T-helper 17 cell (primary cell): ENCODE data around the gene TRIO. TPM values are rescaled to one million over a fixed set of nuclear protein-coding genes. Genes with fewer than 3 reads are reported as not detected.

Experiments
- ATAC-seq: fragments of 150-1000 bp; cut with Tn5 transposase; 2 replicates; pipeline ENCODE4 v1.10.0; 2021; ENCODE audit warnings: mild to moderate bottlenecking, moderate library complexity
- DNase-seq, 3 donors: peaks; one replicate each; pipeline versions ENCODE4 v3.0.0 to v3.0.0-alpha.2; 2020 to 2021
- H3K9me3 ChIP-seq: one replicate; pipeline ENCODE4 v1.7.0; 2013; ENCODE audit warnings: low read length, mild to moderate bottlenecking; ENCODE audit not compliant: control insufficient read depth, poor library complexity, severe bottlenecking
- H3K27ac Mint-ChIP-seq: one replicate; pipeline ENCODE4 v1.8.0; 2022; ENCODE audit warnings: mild to moderate bottlenecking, moderate library complexity, mixed read lengths
- H3K27me3 Mint-ChIP-seq: one replicate; pipeline ENCODE4 v1.8.0; 2022; ENCODE audit warnings: mixed read lengths
- H3K36me3 Mint-ChIP-seq: one replicate; pipeline ENCODE4 v1.8.0; 2022; ENCODE audit warnings: low read depth, mixed read lengths
- H3K4me1 Mint-ChIP-seq: one replicate; pipeline ENCODE4 v1.8.0; 2022; ENCODE audit warnings: mild to moderate bottlenecking, mixed read lengths
- H3K4me3 Mint-ChIP-seq: one replicate; pipeline ENCODE4 v1.8.0; 2022; ENCODE audit warnings: mild to moderate bottlenecking, moderate library complexity, mixed read lengths
- total RNA-seq, 4 donors: library from RNA in 2 of 4; stranded (reverse) in 2 of 4; gene quantifications; one replicate each; pipeline ENCODE4 v1.2.3 and lab custom pipeline; 2022 to 2026

Gene TRIO
- total RNA-seq, 2 donors from 2014 or later: 19.3 to 19.5 TPM

DNA sequence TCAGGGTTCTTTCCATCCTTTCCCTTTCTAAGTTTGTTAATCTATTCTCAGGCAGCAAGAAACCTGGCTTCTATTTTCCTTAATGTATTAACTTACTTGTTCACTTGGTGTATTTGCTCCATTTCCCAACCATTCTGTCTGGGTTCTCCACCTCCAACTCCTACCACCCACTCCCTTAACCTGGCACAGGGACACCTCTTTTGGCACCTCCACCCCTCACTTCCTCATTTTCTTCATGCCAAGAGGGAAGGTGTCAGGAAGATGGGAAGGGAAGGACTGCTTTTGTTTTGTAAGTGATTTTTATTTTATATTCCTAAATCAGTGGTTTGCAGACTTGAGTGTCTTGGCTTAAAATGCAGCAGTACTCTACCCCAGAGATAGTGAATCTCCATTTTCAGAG lies 166.1 kb downstream of the TRIO start:
- Mint-ChIP-seq H3K36me3 (peaks cover 2% of the 10 kb centered on the region), H3K27me3 (no peaks in the 10 kb centered on the region), H3K27ac (no peak overlapping the region), H3K4me3 (no peak overlapping the region), H3K4me1 (no peaks in the 10 kb centered on the region)
- ATAC-seq (no peak), DNase-seq (no peak)
- no peaks in the 10 kb centered on the region for H3K9me3 ChIP-seq

DNA sequence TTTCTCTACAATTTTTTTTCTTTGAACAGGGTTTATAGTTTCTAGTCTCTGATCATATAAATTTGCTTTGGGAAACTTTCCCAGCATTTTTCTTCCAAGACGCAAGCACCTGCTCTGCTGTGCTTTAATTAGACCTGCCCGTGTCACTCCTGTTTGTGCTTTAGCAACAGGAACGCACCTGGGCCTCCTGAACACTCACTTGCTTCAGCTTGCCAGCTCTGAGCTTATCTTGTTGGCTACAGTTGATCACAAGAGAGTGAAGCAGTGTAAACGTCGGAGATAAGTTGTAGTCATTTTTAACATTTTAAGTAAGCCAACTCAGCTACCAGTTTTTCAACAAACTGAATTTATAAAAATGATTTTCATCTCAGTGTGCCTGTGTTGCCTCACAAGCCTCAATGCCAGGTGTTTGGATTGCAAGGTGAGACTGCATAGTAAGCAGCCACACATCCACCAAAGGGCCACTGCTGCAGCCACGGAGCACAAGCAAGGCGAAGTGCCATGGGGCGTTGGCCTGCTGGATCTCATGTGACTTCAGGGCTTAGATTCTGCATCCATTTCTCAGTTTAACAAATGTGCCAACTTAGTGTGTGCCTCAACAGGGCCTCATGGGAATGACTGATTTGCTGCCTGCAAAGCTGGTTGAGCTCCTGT lies 166.9 kb downstream of the TRIO start:
- no peaks in the 10 kb centered on the region for H3K9me3 ChIP-seq
- H3K36me3 Mint-ChIP-seq: peaks cover 2% of the 10 kb centered on the region
- no peak overlapping the region for H3K4me3 Mint-ChIP-seq
- no peaks in the 10 kb centered on the region for H3K4me1 Mint-ChIP-seq
- H3K27ac Mint-ChIP-seq: no peak overlapping the region
- DNase-seq (no peak), ATAC-seq (no peak)
- no peaks in the 10 kb centered on the region for H3K27me3 Mint-ChIP-seq

DNA sequence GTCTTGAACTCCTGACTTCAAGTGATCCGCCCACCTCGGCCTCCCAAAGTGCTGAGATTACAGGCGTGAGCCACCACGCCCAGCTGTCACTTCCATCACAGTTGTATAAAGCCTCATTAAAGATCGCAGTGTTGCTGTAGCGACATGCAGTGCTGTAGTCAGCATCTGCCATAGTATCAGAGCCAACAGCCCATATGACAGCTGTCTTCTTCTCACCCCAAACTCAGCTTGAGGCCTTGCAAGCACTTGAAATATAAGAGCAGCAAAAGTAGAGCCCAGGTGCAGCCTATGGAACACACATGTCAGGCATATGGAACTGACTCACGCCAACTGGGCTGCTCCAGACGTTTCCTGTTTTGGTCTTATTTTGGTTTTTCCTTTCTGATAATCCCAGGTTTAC lies 167.8 kb downstream of the TRIO start:
- Mint-ChIP-seq H3K27me3 (no peaks in the 10 kb centered on the region), H3K4me3 (no peak overlapping the region), H3K4me1 (no peaks in the 10 kb centered on the region), H3K36me3 (peaks cover 2% of the 10 kb centered on the region), H3K27ac (no peak overlapping the region)
- ATAC-seq (no peak), DNase-seq (no peak)
- no peaks in the 10 kb centered on the region for H3K9me3 ChIP-seq

DNA sequence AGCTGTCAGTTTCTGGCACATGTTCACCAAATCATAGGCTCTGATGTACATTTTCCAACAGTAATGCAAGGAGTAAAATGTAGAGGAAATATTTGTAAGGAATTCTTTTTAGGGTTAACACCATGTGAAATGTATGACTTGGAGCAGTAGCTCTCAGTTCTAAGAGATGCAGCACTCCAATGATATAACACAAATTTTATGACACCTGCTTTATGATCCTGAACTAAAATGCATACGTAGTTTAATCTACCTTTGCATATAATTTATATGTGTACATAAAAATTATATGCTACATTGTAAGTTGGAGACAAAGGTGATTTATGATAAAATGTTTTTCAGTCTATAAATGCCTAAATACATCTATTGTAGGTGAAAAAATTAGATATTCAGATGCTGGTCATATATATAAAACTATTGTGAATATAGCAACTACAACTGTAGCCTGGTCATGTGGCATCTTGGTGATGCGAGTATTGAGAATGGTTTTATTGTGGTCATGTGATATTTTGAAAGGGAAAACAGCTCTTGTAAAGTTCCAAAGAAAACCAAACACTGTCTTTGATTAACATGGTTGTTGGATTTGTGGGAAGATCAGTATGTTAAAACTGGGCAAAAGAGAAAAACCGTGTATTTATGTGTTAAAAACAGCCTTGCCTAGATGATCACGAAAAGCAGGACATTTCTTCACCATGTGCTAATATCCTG lies 171.0 kb downstream of the TRIO start:
- peaks cover 7% of the 10 kb centered on the region for H3K27me3 Mint-ChIP-seq
- no peak for ATAC-seq
- DNase-seq: no peak
- H3K4me1 Mint-ChIP-seq: no peaks in the 10 kb centered on the region
- H3K4me3 Mint-ChIP-seq: no peak overlapping the region
- peaks cover 2% of the 10 kb centered on the region for H3K36me3 Mint-ChIP-seq
- H3K27ac Mint-ChIP-seq: no peak overlapping the region
- no peaks in the 10 kb centered on the region for H3K9me3 ChIP-seq

DNA sequence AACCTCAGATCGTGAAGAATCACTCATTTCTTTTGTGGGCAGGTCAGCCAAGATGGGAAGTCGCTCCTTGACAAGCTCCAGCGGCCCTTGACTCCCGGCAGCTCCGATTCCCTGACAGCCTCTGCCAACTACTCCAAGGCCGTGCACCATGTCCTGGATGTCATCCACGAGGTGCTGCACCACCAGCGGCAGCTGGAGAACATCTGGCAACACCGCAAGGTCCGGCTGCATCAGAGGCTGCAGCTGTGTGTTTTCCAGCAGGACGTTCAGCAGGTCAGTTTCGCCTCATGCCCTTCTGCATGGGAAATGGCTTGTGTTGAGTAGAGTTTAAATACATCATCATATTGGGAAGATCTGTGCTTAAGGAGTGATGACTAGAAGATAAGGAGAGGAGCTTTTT lies 173.3 kb downstream of the TRIO start:
- no peak for DNase-seq
- Mint-ChIP-seq H3K4me1 (no peaks in the 10 kb centered on the region), H3K36me3 (peaks cover 4% of the 10 kb centered on the region), H3K4me3 (no peak overlapping the region), H3K27ac (no peak overlapping the region), H3K27me3 (peaks cover 7% of the 10 kb centered on the region)
- no peaks in the 10 kb centered on the region for H3K9me3 ChIP-seq
- ATAC-seq: no peak

DNA sequence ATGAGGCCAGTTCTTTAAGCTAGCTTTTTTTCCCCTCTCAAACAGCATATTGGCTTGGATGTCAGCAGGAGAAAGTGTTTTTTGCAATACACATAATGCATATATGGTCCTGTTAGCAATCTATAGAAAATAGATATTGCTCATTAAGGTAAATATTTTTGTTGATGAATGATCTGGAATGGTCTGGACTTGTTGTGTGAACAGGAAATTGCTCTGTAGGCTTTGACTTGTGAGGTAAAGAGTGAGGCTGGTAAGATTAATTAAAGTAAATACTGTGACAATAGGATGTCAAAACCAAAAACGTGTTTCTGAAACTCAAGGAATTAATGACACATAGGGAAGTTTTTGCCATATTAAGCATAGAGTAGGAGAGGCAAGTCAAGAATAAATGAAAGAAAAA lies 176.0 kb downstream of the TRIO start:
- no peak overlapping the region for H3K4me3 Mint-ChIP-seq
- no peaks in the 10 kb centered on the region for H3K9me3 ChIP-seq
- H3K27ac Mint-ChIP-seq: no peak overlapping the region
- H3K27me3 Mint-ChIP-seq: peaks cover 16% of the 10 kb centered on the region
- H3K36me3 Mint-ChIP-seq: peaks cover 4% of the 10 kb centered on the region
- H3K4me1 Mint-ChIP-seq: no peaks in the 10 kb centered on the region
- ATAC-seq (no peak), DNase-seq (no peak)

DNA sequence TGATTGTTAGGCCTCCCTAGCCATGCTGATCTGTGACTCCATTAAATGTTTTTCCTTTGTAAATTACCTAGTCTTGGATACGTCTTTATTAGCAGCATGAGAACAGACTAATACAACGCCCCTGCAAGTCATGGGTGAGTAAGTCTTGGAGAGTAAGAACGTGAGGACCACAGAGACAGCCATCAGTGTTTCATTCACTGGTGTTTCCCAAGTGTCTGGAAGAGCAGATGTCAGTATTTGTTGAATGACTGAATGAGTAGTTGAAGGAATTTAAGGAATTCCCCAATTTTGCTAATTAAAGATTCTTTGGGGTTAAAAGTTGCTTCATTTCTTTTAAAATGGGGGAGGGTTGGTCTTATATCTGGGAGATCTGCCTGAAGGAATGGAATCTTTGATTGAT lies 178.8 kb downstream of the TRIO start:
- no peaks in the 10 kb centered on the region for H3K9me3 ChIP-seq
- DNase-seq (no peak), ATAC-seq (no peak)
- peaks cover 20% of the 10 kb centered on the region for H3K27me3 Mint-ChIP-seq
- no peak overlapping the region for H3K4me3 Mint-ChIP-seq
- H3K4me1 Mint-ChIP-seq: no peaks in the 10 kb centered on the region
- no peak overlapping the region for H3K27ac Mint-ChIP-seq
- H3K36me3 Mint-ChIP-seq: peaks cover 7% of the 10 kb centered on the region

DNA sequence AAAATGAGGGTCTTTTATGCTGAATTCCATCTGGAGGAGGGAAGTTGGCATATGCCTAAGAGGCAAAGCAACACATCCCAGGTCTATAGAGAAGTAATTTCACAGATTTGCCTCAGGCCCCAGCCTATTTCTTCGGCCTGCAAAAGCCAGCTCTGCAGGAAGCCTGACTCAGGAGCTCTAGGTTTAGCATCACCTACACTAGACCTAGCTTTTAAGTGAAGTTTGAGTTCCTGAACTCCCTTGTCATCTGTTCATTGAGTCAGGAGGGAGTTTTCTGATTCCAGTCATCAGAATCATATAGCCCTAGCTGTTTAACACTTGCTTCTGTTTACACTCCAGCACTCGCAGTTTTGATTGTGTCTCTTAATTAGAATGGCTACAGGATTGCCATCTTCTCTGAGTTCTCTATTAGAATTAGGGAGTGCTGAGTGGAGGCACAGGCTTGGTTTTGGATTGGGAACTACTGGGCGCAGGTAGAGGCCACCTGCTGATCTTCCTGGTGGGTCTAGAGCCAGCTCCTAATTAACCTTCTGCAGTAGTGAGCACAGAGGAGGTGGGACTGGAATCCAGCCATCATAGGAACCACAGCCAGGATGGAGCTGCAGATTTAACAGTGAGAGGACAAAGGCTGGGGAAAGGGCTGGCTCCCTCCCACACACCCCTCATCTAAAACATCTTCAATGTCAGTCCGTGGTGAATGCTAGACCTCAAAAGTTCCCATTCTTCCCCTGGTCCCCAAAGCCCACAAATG lies 179.5 kb downstream of the TRIO start:
- DNase-seq (no peak), ATAC-seq (no peak)
- H3K36me3 Mint-ChIP-seq: peaks cover 7% of the 10 kb centered on the region
- H3K4me3 Mint-ChIP-seq: no peak overlapping the region
- peaks cover 20% of the 10 kb centered on the region for H3K27me3 Mint-ChIP-seq
- no peaks in the 10 kb centered on the region for H3K9me3 ChIP-seq
- no peak overlapping the region for H3K27ac Mint-ChIP-seq
- H3K4me1 Mint-ChIP-seq: no peaks in the 10 kb centered on the region

DNA sequence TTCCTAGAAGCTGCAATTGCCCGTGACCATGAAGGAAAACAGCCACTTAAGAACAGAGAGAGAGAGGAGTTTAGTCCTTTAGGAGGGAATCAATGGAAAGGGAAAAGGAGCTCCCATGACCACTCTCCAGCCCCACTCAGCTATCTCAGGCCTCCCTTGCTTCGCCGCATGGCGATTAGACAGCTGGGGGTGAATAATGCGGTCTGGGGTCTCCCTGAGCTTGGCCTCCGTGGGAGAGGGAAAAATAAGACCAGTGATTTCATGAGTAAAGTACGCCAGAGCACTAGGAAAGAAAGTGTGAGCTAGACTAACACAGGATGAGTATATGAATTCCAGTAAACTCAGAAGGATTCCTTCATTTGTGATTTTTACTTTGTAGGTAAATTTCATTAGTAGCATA lies 180.3 kb downstream of the TRIO start:
- ATAC-seq (no peak), DNase-seq (no peak)
- Mint-ChIP-seq H3K4me3 (no peak overlapping the region), H3K36me3 (peaks cover 7% of the 10 kb centered on the region), H3K27me3 (peaks cover 20% of the 10 kb centered on the region), H3K27ac (no peak overlapping the region), H3K4me1 (no peaks in the 10 kb centered on the region)
- H3K9me3 ChIP-seq: no peaks in the 10 kb centered on the region

DNA sequence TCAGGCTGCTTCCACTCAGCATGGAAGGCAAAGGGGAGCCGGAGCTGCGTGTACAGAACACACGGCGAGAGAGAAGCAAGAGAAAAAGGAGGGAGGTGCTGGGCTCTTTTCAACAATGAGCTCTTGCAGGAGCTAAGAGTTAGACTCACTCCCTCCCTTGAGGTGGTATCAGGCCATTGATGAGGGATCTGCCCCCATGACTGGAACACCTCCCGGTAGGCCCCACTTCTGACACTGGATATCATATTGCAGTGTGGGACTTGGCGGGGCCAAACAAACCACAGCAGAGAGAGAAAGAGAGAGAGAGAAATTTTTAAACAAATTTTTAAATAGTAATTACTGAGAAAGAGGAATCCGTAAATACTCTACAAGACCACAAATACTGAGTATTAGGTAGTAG lies 182.2 kb downstream of the TRIO start:
- DNase-seq (no peak), ATAC-seq (no peak)
- no peaks in the 10 kb centered on the region for H3K4me1 Mint-ChIP-seq
- peaks cover 20% of the 10 kb centered on the region for H3K27me3 Mint-ChIP-seq
- no peak overlapping the region for H3K4me3 Mint-ChIP-seq
- H3K27ac Mint-ChIP-seq: no peak overlapping the region
- peaks cover 7% of the 10 kb centered on the region for H3K36me3 Mint-ChIP-seq
- H3K9me3 ChIP-seq: no peaks in the 10 kb centered on the region

DNA sequence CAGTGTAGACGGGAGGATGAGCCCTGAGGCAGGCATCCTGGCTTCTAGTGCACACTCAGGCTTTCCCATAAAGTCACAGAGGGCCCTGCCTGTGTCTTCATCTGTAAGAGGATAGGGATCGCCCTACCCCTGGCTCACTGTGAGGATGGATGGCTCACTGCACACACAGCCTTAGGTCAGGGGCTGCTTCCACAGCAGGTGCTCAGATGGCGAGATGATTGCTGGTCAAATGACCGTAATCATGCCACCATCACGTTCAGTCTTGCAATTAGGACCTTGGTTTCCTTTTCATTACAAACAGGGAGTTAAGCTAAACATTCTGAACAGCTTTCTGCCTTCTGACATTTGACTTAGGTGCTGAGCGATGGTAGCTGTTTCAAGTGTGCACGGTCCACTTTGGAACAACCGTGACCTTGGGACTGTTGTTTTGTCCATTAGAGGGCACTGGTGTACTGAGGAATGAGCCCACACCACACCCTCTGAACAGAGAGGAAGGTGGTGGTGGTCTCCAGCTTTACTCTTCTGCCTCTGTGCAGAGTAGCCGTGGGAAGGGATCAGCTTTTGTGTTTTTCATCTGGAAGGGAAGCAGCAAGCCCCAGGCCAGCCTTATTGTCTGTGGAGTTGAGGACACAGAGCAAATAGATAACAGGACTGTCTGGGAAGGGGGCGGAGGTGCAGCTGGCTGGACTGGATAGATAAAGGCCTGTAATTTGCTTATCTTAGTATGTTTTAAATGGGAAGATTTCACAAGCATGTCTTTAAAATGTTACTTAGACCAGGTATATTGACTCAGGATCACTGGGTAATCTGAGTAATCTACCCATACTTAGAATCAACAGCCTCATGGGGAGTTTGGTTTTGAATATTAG lies 183.1 kb downstream of the TRIO start:
- no peaks in the 10 kb centered on the region for H3K9me3 ChIP-seq
- Mint-ChIP-seq H3K27ac (no peak overlapping the region), H3K4me1 (peaks cover 4% of the 10 kb centered on the region), H3K36me3 (peaks cover 3% of the 10 kb centered on the region), H3K4me3 (no peak overlapping the region), H3K27me3 (peaks cover 20% of the 10 kb centered on the region)
- no peak for DNase-seq
- no peak for ATAC-seq

DNA sequence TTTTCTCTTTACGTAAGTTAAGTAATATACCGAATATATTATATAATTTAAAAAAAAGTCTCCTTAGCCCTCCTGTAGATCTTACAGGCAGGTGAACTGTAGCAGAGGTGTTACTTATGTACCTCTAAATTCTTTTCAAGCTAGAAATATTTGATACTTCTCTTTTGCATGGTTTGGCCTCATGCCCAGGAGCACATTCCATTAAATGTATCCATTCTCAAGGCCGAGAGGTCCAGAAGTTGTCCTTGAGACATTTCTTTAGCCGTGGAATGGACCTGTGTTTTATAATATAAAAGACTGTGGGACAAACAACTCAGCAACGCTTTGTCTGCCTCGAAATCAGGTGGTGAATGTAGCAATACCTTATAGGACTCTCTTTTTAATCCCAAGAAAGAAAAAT lies 184.5 kb downstream of the TRIO start:
- Mint-ChIP-seq H3K36me3 (peaks cover 3% of the 10 kb centered on the region), H3K27ac (no peak overlapping the region), H3K4me1 (peaks cover 4% of the 10 kb centered on the region), H3K4me3 (no peak overlapping the region), H3K27me3 (peaks cover 20% of the 10 kb centered on the region)
- no peaks in the 10 kb centered on the region for H3K9me3 ChIP-seq
- DNase-seq (no peak), ATAC-seq (no peak)

DNA sequence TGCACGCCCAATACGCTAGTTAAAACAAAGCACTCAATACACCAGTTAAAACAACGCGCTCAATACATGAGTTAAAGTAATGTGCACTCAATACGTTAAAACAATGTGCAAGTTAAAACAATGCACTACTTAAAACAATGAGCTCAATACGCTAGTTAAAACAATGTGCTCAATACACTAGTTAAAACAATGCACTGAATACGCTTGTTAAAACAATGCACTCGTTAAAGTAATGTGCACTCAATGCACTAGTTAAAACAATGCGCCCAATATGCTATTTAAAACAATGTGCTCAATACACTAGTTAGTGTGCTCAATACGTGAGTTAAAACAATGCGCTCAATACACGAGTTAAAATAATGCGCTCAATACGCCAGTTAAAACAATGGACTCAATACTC lies 185.0 kb downstream of the TRIO start:
- ATAC-seq: no peak
- Mint-ChIP-seq H3K36me3 (peaks cover 3% of the 10 kb centered on the region), H3K27me3 (peaks cover 18% of the 10 kb centered on the region)

More for the DNA sequence above, 185.0 kb downstream of the TRIO start:
- no peak overlapping the region for H3K4me3 Mint-ChIP-seq
- peaks cover 4% of the 10 kb centered on the region for H3K4me1 Mint-ChIP-seq
- DNase-seq: no peak
- no peaks in the 10 kb centered on the region for H3K9me3 ChIP-seq
- H3K27ac Mint-ChIP-seq: no peak overlapping the region
